GM23338 (cell line): ENCODE data around the gene PCBP3.

ENCODE experiments used
- CTCF ChIP-seq, 2 experiments: fragments of 200-600 bp in 1 of 2; sonication (generic) in 1 of 2; conservative IDR thresholded peaks; 2 replicates each; pipeline versions ENCODE4 v1.5.1 to v1.6.1; 2016 to 2017; ENCODE audit warnings: antibody characterized with exemption in 2 of 2, low read depth in 2 of 2, mild to moderate bottlenecking in 2 of 2, moderate library complexity in 1 of 2
- EZH2 ChIP-seq: fragments of 200-600 bp; sonication (generic); IDR thresholded peaks from one replicate; pipeline ENCODE4 v1.8.0; 2017; ENCODE audit warnings: antibody characterized with exemption, mild to moderate bottlenecking, low read depth; ENCODE audit not compliant: unreplicated experiment
- POLR2AphosphoS5 ChIP-seq: IDR thresholded peaks from 2 replicates; pipeline ENCODE4 v1.6.1; 2016; ENCODE audit warnings: antibody characterized with exemption, low read depth
- ZNF114 ChIP-seq: fragments of 250-450 bp; sonication (Bioruptor Pico); IDR thresholded peaks from 2 replicates; pipeline ENCODE4 v1.5.0; 2020; ENCODE audit warnings: mild to moderate bottlenecking, moderate library complexity

GRCh38 chr21:45901061-45901690, 257.7 kb downstream of the PCBP3 start:
- no peak for TF ChIP-seq CTCF (conservative IDR thresholded peaks at IDR 0.05; ENCODE audit: low read depth in 2 of 2)
- TF ChIP-seq EZH2, result no peak
- no peak for TF ChIP-seq ZNF114 (CRISPR knock-in tag)
- TF ChIP-seq POLR2AphosphoS5, result no peak
